KOPT-K1 (cell line): Measurements from ENCODE around the gene HNRNPA3.
A peak's percentile ranks its signal among the peaks of the same experiment; 100 is the strongest.
"Not testable (repeated sequence)": the region's sequence is repeated elsewhere in the genome, so short reads cannot be mapped to it uniquely, and the experiment has no call there.

Experiments used
- H3K27ac ChIP-seq: fragments of 200-600 bp; sonication (generic); 2 replicates; pipeline ENCODE4 v1.5.1; 2016; ENCODE audit warnings: antibody characterized with exemption, mild to moderate bottlenecking, low read depth, low read length; ENCODE audit not compliant: poor library complexity, severe bottlenecking
- H3K36me3 ChIP-seq: fragments of 200-600 bp; sonication (generic); 2 replicates; pipeline ENCODE4 v1.5.1; 2017; ENCODE audit warnings: antibody characterized with exemption, mild to moderate bottlenecking, low read length, moderate library complexity; ENCODE audit not compliant: insufficient read depth
- H3K9me3 ChIP-seq: fragments of 200-600 bp; sonication (generic); 2 replicates; pipeline ENCODE4 v1.5.1; 2017; ENCODE audit warnings: antibody characterized with exemption, low read length, mild to moderate bottlenecking; ENCODE audit not compliant: insufficient read depth, poor library complexity, severe bottlenecking

Gene HNRNPA3

GRCh38 chr2:177264693-177265587 lies 52.3 kb downstream of the HNRNPA3 start, which contains the start of gene NFE2L2:
Gene NFE2L2, minus strand, starts transcription at chr2:177264727. Its CDS starts 151 bp downstream, at chr2:177264576.
- H3K27ac ChIP-seq = peak within 1 kb of the TSS; percentile 100
- no peaks in the 10 kb centered on the region for H3K9me3 ChIP-seq
- H3K36me3 ChIP-seq = no peaks in the 10 kb centered on the region

- Histone ChIP-seq H3K36me3 (no peaks in the 10 kb centered on the region), H3K27ac (peak overlapping the region; percentile 100), H3K9me3 (no peaks in the 10 kb centered on the region)
Measured at GRCh38 chr2:177265824-177266817, 53.5 kb downstream of the HNRNPA3 start.

GRCh38 chr2:177266955-177267354 lies 54.4 kb downstream of the HNRNPA3 start:
- peak overlapping the region; percentile 100 for H3K27ac ChIP-seq
- not testable (repeated sequence) for H3K36me3 ChIP-seq, H3K9me3 ChIP-seq

- Histone ChIP-seq H3K36me3 (no peaks in the 10 kb centered on the region), H3K9me3 (no peaks in the 10 kb centered on the region), H3K27ac (no peak overlapping the region)
Measured at GRCh38 chr2:177268187-177268871, 55.7 kb downstream of the HNRNPA3 start.

GRCh38 chr2:177268901-177269300 lies 56.3 kb downstream of the HNRNPA3 start:
- Histone ChIP-seq H3K36me3 (no peaks in the 10 kb centered on the region), H3K9me3 (no peaks in the 10 kb centered on the region), H3K27ac (no peak overlapping the region)

- Histone ChIP-seq H3K27ac (no peak overlapping the region), H3K36me3 (no peaks in the 10 kb centered on the region), H3K9me3 (no peaks in the 10 kb centered on the region)
Measured at GRCh38 chr2:177270531-177270930, 57.9 kb downstream of the HNRNPA3 start.

GRCh38 chr2:177271981-177272666 lies 59.5 kb downstream of the HNRNPA3 start:
- H3K27ac ChIP-seq = no peak overlapping the region
- no peaks in the 10 kb centered on the region for H3K36me3 ChIP-seq
- H3K9me3 ChIP-seq = no peaks in the 10 kb centered on the region

- no peaks in the 10 kb centered on the region for H3K36me3 ChIP-seq
- no peak overlapping the region for H3K27ac ChIP-seq
- no peaks in the 10 kb centered on the region for H3K9me3 ChIP-seq
Measured at GRCh38 chr2:177272765-177273164, 60.2 kb downstream of the HNRNPA3 start.

- Histone ChIP-seq H3K9me3 (no peaks in the 10 kb centered on the region), H3K27ac (no peak overlapping the region), H3K36me3 (no peaks in the 10 kb centered on the region)
Measured at GRCh38 chr2:177273408-177273807, 60.8 kb downstream of the HNRNPA3 start.
